Measurements from ENCODE around the gene APCDD1. TPM values are rescaled to one million over a fixed set of nuclear protein-coding genes. Genes with fewer than 3 reads are reported as not detected.

APCDD1 gene
- polyA plus RNA-seq, 1 of the 3 experiments (the other 2 are of a cell fraction), result 0.02 TPM

GRCh38 chr18:10416065-10416464 is 38.4 kb upstream of the APCDD1 start (continued):
- TF ChIP-seq PBX3 (IDR thresholded peaks at IDR 0.05), result no peak
- no peak for TF ChIP-seq CHD2 (IDR thresholded peaks at IDR 0.05; ENCODE audit: low read length, partially characterized antibody)
- no peak for TF ChIP-seq TAF1 (IDR thresholded peaks at IDR 0.05; ENCODE audit: borderline replicate concordance, low read depth, low read length)
- no peak for TF ChIP-seq ELF1 (IDR thresholded peaks at IDR 0.05)
- TF ChIP-seq CTCF (IDR thresholded peaks at IDR 0.05), result no peak
- TF ChIP-seq USF2 (IDR thresholded peaks at IDR 0.05; ENCODE audit: borderline replicate concordance, low read depth, low read length), result no peak
- TF ChIP-seq MXI1 (IDR thresholded peaks at IDR 0.05; ENCODE audit: low read depth, low read length), result no peak

- Histone ChIP-seq H3K4me1 (ENCODE audit: control insufficient read depth in 1 of 2, insufficient read depth in 2 of 2, low read depth in 1 of 2, low read length in 1 of 2) (no peaks in the 10 kb centered on the region), H3K4me2 (no peak overlapping the region), H3K9me3 (no peaks in the 10 kb centered on the region), H3K9me2 (no peaks in the 10 kb centered on the region), H3K79me2 (ENCODE audit: insufficient read depth) (no peaks in the 10 kb centered on the region), H4K20me1 (ENCODE audit: insufficient read depth) (no peaks in the 10 kb centered on the region), H3K27ac (ENCODE audit: low read depth in 2 of 2, low read length in 1 of 2) (no peak overlapping the region), H2AFZ (ENCODE audit: low read depth) (no peak overlapping the region), H3K27me3 (ENCODE audit: insufficient read depth) (no peaks in the 10 kb centered on the region), H3K9ac (no peak overlapping the region), H3K4me3 (ENCODE audit: low read depth in 2 of 2, low read length in 1 of 2) (no peak overlapping the region), H3F3A (replicated peaks; ENCODE audit: insufficient read depth) (no peaks in the 10 kb centered on the region), H3K36me3 (replicated peaks in 1 of 2; ENCODE audit: control insufficient read depth in 1 of 2, insufficient read depth in 2 of 2, low read length in 1 of 2) (no peaks in the 10 kb centered on the region)
- 27% methylated on average over 3 of the region's 3 CpGs for WGBS (ENCODE audit: low lambda C conversion rate)
- POLR2A ChIA-PET, result no interaction called here
- TF ChIP-seq SIN3A (IDR thresholded peaks at IDR 0.05; ENCODE audit: borderline replicate concordance, low read depth, low read length) (no peak), FOSL2 (IDR thresholded peaks at IDR 0.05; ENCODE audit: borderline replicate concordance, low read depth) (no peak), RCOR1 (IDR thresholded peaks at IDR 0.05; ENCODE audit: low read length) (no peak), FOXJ3 (CRISPR knock-in tag; IDR thresholded peaks at IDR 0.05) (no peak), CHD2 (IDR thresholded peaks at IDR 0.05; ENCODE audit: low read length, partially characterized antibody) (no peak), GATA2 (CRISPR knock-in tag; IDR thresholded peaks at IDR 0.05) (no peak), MAX (IDR thresholded peaks at IDR 0.05; ENCODE audit: low read depth) (no peak), NFIC (IDR thresholded peaks at IDR 0.05; ENCODE audit: borderline replicate concordance) (no peak), TEAD4 (IDR thresholded peaks at IDR 0.05; ENCODE audit: borderline replicate concordance, insufficient read depth) (no peak), REST (IDR thresholded peaks at IDR 0.05; ENCODE audit: low read depth, low read length) (no peak), RFX5 (IDR thresholded peaks at IDR 0.05; ENCODE audit: low read length) (no peak), JUND (IDR thresholded peaks at IDR 0.05) (no peak), USF2 (IDR thresholded peaks at IDR 0.05; ENCODE audit: borderline replicate concordance, low read depth, low read length) (no peak)
- no peak for DNase-seq
- CTCF ChIA-PET, result no interaction called here
Observed at GRCh38 chr18:10417191-10417590, 37.2 kb upstream of the APCDD1 start.
